IgD-negative memory B cell (primary cell): Measurements from ENCODE around the gene INPP5A. TPM values are rescaled to one million over a fixed set of nuclear protein-coding genes. Genes with fewer than 3 reads are reported as not detected.
"Not testable (repeated sequence)": the region's sequence is repeated elsewhere in the genome, so short reads cannot be mapped to it uniquely, and the experiment has no call there.

Experiments
- H3K27ac Mint-ChIP-seq, 3 donors: one replicate each; pipeline ENCODE4 v1.8.0; 2020 to 2022; ENCODE audit warnings: mild to moderate bottlenecking in 3 of 3, mixed read lengths in 3 of 3, moderate library complexity in 1 of 3
- H3K27me3 Mint-ChIP-seq: one replicate; pipeline ENCODE4 v1.8.0; 2021; ENCODE audit warnings: mixed read lengths
- H3K36me3 Mint-ChIP-seq: one replicate; pipeline ENCODE4 v1.8.0; 2020; ENCODE audit warnings: mild to moderate bottlenecking, mixed read lengths
- H3K4me1 Mint-ChIP-seq, 3 donors: one replicate each; pipeline ENCODE4 v1.8.0; 2020 to 2022; ENCODE audit warnings: mixed read lengths in 3 of 3, mild to moderate bottlenecking in 1 of 3
- H3K4me3 Mint-ChIP-seq, 4 donors: one replicate each; pipeline ENCODE4 v1.8.0; 2020 to 2022; ENCODE audit warnings: mild to moderate bottlenecking in 4 of 4, mixed read lengths in 4 of 4, moderate library complexity in 3 of 4
- H3K9me3 Mint-ChIP-seq, 3 donors: one replicate each; pipeline ENCODE4 v1.8.0; 2020 to 2021; ENCODE audit warnings: mixed read lengths in 3 of 3, mild to moderate bottlenecking in 1 of 3
- polyA plus RNA-seq: library from polyadenylated mRNA; unstranded; fragments of 300-500 nt; fragmentation: Illumina TruSeq; gene quantifications from one replicate; pipeline ENCODE4 v1.2.3, GENCODE V29; 2021

INPP5A gene
- polyA plus RNA-seq = 0.94 TPM

- peaks cover 3% of the 10 kb centered on the region for H3K36me3 Mint-ChIP-seq
- H3K9me3 Mint-ChIP-seq = no peaks in the 10 kb centered on the region
- peak within 1 kb of the TSS; percentile 91 to 98 (median 92) for H3K27ac Mint-ChIP-seq
- no peaks in the 10 kb centered on the region for H3K27me3 Mint-ChIP-seq
- peaks cover 28 to 42% (median 32%) of the 10 kb centered on the region in 3 donors for H3K4me1 Mint-ChIP-seq
- H3K4me3 Mint-ChIP-seq = peak within 1 kb of the TSS; percentile 88 to 98 (median 94)
Observed at GRCh38 chr10:132537684-132538001, at the start of gene INPP5A. TSS of gene INPP5A (plus strand) at chr10:132537787. CDS start at chr10:132538097, 310 bp downstream.

GRCh38 chr10:132488231-132488821, 49.3 kb upstream of the INPP5A start:
- Mint-ChIP-seq H3K4me3 (no peak overlapping the region), H3K9me3 (no peaks in the 10 kb centered on the region), H3K4me1 (no peaks in the 10 kb centered on the region), H3K27ac (no peak overlapping the region), H3K27me3 (no peaks in the 10 kb centered on the region), H3K36me3 (no peaks in the 10 kb centered on the region)

GRCh38 chr10:132489053-132489703, 48.4 kb upstream of the INPP5A start:
- Mint-ChIP-seq H3K36me3 (no peaks in the 10 kb centered on the region), H3K9me3 (no peaks in the 10 kb centered on the region), H3K27ac (no peak overlapping the region), H3K4me3 (no peak overlapping the region), H3K27me3 (no peaks in the 10 kb centered on the region), H3K4me1 (no peaks in the 10 kb centered on the region)

- H3K27ac Mint-ChIP-seq = no peak overlapping the region
- H3K9me3 Mint-ChIP-seq = no peaks in the 10 kb centered on the region
- peaks cover under 1% of the 10 kb centered on the region for H3K27me3 Mint-ChIP-seq
- H3K4me1 Mint-ChIP-seq = no peaks in the 10 kb centered on the region
- H3K36me3 Mint-ChIP-seq = no peaks in the 10 kb centered on the region
- H3K4me3 Mint-ChIP-seq = no peak overlapping the region
Observed at GRCh38 chr10:132489704-132490534, 47.7 kb upstream of the INPP5A start.

GRCh38 chr10:132491534-132491933, 46.1 kb upstream of the INPP5A start:
- not testable (repeated sequence) for H3K36me3 Mint-ChIP-seq, H3K27ac Mint-ChIP-seq, H3K4me1 Mint-ChIP-seq, H3K27me3 Mint-ChIP-seq, H3K9me3 Mint-ChIP-seq, H3K4me3 Mint-ChIP-seq

- H3K9me3 Mint-ChIP-seq = no peaks in the 10 kb centered on the region
- no peaks in the 10 kb centered on the region for H3K36me3 Mint-ChIP-seq
- no peak overlapping the region for H3K4me3 Mint-ChIP-seq
- no peak overlapping the region for H3K27ac Mint-ChIP-seq
- no peaks in the 10 kb centered on the region for H3K4me1 Mint-ChIP-seq
- peaks cover 11% of the 10 kb centered on the region for H3K27me3 Mint-ChIP-seq
Observed at GRCh38 chr10:132492323-132493025, 45.1 kb upstream of the INPP5A start.

GRCh38 chr10:132493246-132493755, 44.3 kb upstream of the INPP5A start:
- no peaks in the 10 kb centered on the region for H3K36me3 Mint-ChIP-seq
- no peak overlapping the region for H3K4me3 Mint-ChIP-seq
- peaks cover 14% of the 10 kb centered on the region for H3K27me3 Mint-ChIP-seq
- H3K4me1 Mint-ChIP-seq = no peaks in the 10 kb centered on the region
- no peaks in the 10 kb centered on the region for H3K9me3 Mint-ChIP-seq
- no peak overlapping the region for H3K27ac Mint-ChIP-seq

- no peaks in the 10 kb centered on the region for H3K36me3 Mint-ChIP-seq
- H3K9me3 Mint-ChIP-seq = no peaks in the 10 kb centered on the region
- H3K4me3 Mint-ChIP-seq = no peak overlapping the region
- peak overlapping the region in 1 of 3 donors; percentile 71 for H3K27ac Mint-ChIP-seq
- peaks cover 0 to 2% (median 1%) of the 10 kb centered on the region in 3 donors for H3K4me1 Mint-ChIP-seq
- H3K27me3 Mint-ChIP-seq = peaks cover 17% of the 10 kb centered on the region
Observed at GRCh38 chr10:132493756-132494290, 43.8 kb upstream of the INPP5A start.

GRCh38 chr10:132494866-132495630, 42.5 kb upstream of the INPP5A start:
- peaks cover 18% of the 10 kb centered on the region for H3K27me3 Mint-ChIP-seq

GRCh38 chr10:132496360-132497062, 41.1 kb upstream of the INPP5A start:
- Mint-ChIP-seq H3K4me1 (peaks cover 0 to 2% (median 1%) of the 10 kb centered on the region in 3 donors), H3K27me3 (peaks cover 20% of the 10 kb centered on the region), H3K27ac (no peak overlapping the region), H3K4me3 (no peak overlapping the region), H3K36me3 (peaks cover 2% of the 10 kb centered on the region), H3K9me3 (no peaks in the 10 kb centered on the region)

More at GRCh38 chr10:132494866-132495630, 42.5 kb upstream of the INPP5A start:
- no peaks in the 10 kb centered on the region for H3K36me3 Mint-ChIP-seq
- H3K4me3 Mint-ChIP-seq = no peak overlapping the region
- peaks cover 0 to 2% (median 1%) of the 10 kb centered on the region in 3 donors for H3K4me1 Mint-ChIP-seq
- no peak overlapping the region for H3K27ac Mint-ChIP-seq
- no peaks in the 10 kb centered on the region for H3K9me3 Mint-ChIP-seq

- peaks cover 2% of the 10 kb centered on the region for H3K36me3 Mint-ChIP-seq
- peaks cover 20% of the 10 kb centered on the region for H3K27me3 Mint-ChIP-seq
- no peaks in the 10 kb centered on the region for H3K9me3 Mint-ChIP-seq
- no peak overlapping the region for H3K27ac Mint-ChIP-seq
- H3K4me1 Mint-ChIP-seq = peaks cover 0 to 2% (median 1%) of the 10 kb centered on the region in 3 donors
- no peak overlapping the region for H3K4me3 Mint-ChIP-seq
Observed at GRCh38 chr10:132497063-132497680, 40.4 kb upstream of the INPP5A start.

- Mint-ChIP-seq H3K4me3 (no peak overlapping the region), H3K4me1 (peaks cover 0 to 2% (median 1%) of the 10 kb centered on the region in 3 donors), H3K27me3 (peaks cover 22% of the 10 kb centered on the region), H3K9me3 (no peaks in the 10 kb centered on the region), H3K36me3 (peaks cover 2% of the 10 kb centered on the region), H3K27ac (no peak overlapping the region)
Observed at GRCh38 chr10:132497861-132498561, 39.6 kb upstream of the INPP5A start.
